GM21723 (cell line): Measurements from ENCODE around the gene ANKRD49.

Source experiments
- ATAC-seq: cut with Tn5 transposase; IDR thresholded peaks from one replicate; pipeline ENCODE4 v1.9.1; 2021; ENCODE audit warnings: mild to moderate bottlenecking, moderate library complexity; ENCODE audit not compliant: unreplicated experiment

The ANKRD49 gene, protein sequence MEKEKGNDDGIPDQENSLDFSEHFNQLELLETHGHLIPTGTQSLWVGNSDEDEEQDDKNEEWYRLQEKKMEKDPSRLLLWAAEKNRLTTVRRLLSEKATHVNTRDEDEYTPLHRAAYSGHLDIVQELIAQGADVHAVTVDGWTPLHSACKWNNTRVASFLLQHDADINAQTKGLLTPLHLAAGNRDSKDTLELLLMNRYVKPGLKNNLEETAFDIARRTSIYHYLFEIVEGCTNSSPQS

DNA sequence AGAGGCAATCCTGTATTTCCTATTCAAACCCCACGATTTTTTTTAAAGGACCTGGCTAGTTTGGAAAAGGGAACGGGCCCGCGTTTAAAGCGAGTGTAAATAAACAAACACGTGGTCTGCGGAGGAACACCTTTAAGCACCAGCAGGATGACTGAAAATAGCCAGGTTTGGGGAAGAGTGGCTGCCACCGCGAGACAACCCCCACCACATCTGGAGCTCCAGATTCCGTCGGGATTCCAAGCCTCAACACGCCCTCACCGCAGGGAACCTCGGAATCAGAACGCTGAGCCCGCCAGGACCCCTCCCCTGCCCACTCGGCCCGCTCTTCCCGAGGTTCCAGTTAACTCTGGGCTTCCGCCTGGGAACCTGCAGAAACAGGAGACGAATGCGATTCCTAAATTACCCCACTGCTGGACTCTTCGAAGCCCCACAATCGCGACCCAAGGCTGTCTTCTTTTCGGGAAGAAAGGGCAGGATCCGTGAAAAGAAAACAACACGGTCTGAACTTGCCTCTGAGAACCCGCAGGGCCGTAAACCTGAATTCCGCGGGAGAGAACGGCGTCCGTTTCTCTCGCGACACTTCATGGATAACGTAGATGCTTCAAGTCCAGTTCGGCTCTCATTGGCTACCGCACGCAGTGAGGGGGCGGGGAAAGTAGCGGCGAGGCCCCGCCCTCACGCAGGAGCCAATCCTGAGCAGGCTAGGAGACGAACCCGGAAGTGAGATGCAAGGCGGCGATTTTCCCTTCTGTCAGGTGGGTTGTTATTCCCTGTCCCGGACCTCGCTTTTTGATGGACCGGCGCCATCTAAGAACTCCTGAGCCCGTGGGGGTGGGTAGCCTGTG, at the start of gene ANKRD49, which contains the start of gene MRE11:
Gene ANKRD49 (plus strand): TSS at position 704 of the 845 bp plus-strand sequence. CDS start 2,710 bp downstream, outside the sequence.
Gene MRE11 (minus strand): TSS at position 564 of the 845 bp plus-strand sequence. CDS start 1,043 bp downstream, outside the sequence.
- ATAC-seq, result peak; percentile 100

DNA sequence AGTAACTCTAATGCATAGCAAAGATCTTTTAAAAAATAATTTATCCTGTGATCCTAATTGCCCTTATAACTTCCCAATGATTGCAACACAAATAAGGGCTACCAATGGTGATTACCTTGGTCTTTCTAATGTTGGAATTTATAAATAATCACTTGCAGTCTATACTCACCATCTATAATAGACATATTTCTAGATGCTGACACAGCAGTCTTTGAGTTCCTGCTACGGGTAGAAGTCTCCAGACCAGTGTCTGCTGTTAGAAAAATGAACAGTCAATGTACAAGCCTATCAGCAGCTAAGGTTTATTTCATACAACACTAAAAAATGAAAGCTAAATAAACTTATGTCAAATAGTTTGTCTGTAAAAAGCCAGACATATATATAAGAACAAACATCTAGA, 48.1 kb upstream of the ANKRD49 start:
- no peak for ATAC-seq

DNA sequence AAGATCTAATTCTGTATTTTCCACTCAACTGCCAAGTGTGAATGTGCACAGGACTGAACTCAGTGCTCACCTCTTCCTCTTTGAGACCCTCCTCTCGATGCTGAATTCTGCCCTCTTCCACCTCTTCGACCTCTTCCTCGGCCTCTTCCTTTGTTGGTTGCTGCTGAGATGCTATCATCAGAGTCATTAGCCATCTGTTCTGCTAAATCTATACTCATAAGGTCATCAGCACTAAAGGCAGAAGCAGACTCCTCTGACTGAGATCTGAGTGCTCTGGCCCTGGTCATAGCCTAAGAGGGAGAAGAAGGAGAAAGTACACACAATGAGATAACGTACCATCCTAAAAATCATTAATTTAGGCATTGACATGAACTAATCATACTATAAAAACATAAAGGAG, 46.6 kb upstream of the ANKRD49 start:
- no peak for ATAC-seq

DNA sequence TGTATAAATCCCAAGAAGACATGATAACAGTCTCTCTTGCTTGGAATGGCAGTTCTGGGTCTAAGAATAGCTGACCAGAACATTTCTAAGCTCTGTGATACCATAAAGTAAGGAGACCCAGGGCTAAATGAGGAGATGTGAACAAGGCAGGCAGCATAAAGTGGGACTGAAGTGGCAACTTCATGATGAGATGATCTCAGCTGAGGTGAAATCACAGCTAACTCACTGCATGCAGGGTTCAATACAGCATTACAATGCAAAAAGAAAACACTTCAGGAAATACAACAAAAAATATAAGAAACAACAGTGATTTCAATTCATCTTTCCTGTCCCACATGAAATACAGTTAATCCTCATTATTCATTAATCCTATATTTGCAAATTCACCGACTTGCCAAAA, 44.8 kb upstream of the ANKRD49 start:
- ATAC-seq, result no peak

DNA sequence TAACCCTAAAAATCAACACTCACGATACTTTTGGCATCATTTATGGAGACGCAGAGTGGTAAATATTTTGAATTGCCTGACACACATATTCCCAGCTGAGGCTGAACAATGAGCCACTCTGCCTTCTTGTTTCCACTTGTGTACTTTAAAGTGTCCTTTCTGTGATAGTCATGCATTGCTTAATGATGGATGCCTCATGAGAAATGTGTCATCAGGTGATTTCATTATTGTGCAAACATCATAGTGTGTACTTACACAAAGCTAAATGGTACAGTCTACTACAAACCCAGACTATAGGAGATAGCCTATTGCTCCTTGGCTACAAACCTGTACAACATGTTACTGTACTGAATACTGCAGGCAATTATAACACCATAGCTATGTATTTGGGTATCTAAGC, 44.3 kb upstream of the ANKRD49 start:
- ATAC-seq, result no peak

DNA sequence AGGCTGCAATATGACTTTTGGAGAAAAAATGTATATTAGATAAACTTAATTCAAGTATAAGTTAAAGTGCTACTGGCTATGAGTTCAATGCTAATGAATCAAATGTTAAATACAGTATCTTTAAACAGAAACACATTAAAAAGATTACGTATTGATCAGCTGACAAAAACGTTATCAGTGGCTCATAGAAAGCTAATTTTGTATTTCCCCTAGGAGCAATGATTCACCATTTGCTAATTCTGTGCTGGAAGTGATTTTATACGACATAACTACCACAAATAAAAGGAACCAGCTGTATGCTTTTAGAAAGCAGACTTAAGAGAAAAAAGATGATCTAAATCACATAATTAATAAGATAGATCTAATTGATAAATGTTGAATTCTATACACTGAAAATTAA, 43.7 kb upstream of the ANKRD49 start:
- ATAC-seq, result no peak

DNA sequence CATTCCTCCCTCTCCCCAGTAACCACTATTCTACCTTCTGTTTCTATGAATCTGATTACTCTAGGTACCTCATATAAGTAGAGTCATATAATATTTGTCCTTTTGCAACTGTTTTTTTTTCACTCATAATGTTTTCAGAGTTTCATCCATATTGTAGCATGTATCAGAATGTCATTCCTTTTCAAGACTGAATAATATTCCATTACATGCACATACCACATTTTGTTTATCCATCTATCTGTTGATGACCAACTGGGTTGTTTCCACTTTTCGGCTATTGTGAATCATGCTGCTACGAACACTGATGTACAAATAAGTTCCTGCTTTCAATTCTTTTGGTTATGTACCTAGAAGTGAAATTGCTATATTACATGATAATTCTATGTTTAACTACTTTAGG, 40.8 kb upstream of the ANKRD49 start:
- ATAC-seq, result no peak

DNA sequence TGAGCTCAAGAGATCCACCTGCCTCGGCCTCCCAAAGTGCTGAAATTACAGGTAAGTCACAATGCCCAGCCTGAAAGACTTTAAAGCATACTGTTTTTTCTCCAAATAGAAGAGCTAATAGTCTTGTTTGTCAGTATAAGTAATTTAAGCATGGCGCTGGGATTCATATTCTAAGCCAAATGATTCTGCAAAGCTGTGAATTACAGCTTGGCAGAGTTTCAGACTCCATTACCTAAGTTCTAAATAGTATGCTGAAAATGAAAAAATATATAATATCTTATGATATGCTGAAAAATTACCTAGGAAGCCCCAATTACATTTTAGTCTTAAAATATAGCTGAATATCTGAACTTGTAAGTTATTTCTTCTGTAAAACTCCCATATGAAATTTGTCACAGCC, 39.5 kb upstream of the ANKRD49 start:
- no peak for ATAC-seq

DNA sequence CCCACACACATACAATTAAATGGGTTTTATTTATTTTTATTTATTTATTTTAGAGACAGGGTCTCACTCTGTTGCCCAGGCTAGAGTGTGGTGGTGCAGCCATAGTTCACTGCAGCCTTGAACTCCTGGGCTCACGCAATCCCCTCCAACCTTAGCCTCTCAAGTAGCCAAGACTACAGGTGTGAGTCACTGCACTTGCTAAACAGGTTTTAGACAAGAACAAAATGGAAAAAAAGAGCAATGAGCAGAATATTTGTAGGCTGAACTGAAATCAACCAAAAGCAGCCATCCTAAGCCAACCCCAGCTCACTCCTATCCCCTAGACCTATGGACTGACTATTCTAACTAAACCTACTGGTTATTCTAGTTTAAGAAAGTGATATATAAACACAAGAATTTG, 37.9 kb upstream of the ANKRD49 start:
- ATAC-seq, result no peak

DNA sequence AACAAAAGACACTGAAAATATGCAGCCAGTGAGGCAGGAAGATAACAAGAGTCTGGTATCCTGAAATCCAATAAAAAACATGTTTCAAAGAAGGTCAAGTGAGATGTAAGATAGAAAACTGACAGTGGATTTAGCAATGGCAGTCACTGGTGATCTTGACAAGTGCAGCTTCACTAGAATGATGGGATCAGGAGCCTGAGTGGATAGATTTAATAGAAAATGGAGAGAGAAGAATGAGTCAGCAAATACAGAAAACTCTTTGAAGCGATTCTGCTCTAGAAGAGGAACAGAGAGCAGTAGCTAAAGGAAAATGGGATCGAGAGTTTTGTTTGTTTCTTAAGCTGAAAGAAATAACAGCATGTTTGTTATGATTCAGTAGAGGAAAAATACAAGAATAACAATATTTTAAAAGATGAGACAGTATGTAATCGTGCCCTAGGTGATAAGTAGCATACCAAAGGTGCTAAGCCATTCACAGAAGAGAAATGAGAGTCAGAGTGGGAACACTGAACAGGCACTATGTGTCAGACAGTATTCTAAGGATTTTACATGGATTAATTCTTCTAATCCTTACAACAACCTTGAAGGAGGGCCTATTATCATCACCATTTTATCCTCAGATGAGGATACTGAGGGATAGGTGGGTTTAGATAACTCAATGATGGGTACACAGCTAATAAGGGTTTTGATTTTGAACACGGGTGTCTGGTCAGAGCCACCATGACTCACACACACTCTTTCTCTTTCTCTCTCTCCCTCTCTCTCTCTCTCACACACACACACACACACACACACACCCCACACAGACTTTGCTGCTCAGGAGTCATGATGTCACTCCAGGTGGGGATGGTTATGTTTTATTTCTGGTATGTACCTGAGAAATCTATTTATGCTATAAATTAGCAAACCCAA, 36.4 kb upstream of the ANKRD49 start:
- ATAC-seq, result peak; percentile 55

DNA sequence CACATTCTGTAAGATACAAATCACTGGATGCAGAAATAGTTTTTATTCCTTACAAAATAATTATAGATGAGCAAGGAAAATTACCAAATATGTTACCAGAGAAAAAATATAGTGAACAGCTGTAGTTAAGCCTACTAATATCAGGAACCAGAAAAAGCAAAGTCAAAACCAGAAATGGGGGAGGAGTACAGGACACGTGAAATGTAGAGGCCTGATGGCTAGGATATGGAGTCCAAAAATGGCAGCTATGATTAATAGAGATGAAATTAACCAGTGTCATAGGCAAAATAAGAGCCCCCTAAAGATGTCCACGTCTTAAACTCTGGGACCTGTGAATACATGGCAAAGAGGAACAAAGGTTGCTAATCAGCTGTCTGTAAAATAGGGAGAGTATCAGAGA, 34.2 kb upstream of the ANKRD49 start:
- ATAC-seq, result no peak

DNA sequence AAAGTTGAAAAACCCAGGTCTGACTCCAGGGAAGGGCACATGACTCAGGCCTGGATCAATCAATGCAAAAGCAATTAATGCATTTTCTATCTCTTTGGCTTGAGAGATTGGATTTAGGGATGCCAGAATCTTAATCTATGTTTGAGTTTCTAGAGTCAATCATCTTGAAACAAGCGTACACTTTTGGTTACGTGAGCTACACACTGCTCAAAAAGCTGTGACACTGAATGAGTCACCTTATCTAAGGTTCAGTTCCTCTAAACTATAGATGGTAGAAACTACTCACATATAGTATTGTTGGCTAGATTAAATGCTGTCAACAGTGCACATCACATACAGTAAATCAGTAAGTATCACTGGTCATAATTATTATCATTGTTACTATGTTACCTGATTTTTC, 24.4 kb upstream of the ANKRD49 start:
- peak; percentile 84 for ATAC-seq

DNA sequence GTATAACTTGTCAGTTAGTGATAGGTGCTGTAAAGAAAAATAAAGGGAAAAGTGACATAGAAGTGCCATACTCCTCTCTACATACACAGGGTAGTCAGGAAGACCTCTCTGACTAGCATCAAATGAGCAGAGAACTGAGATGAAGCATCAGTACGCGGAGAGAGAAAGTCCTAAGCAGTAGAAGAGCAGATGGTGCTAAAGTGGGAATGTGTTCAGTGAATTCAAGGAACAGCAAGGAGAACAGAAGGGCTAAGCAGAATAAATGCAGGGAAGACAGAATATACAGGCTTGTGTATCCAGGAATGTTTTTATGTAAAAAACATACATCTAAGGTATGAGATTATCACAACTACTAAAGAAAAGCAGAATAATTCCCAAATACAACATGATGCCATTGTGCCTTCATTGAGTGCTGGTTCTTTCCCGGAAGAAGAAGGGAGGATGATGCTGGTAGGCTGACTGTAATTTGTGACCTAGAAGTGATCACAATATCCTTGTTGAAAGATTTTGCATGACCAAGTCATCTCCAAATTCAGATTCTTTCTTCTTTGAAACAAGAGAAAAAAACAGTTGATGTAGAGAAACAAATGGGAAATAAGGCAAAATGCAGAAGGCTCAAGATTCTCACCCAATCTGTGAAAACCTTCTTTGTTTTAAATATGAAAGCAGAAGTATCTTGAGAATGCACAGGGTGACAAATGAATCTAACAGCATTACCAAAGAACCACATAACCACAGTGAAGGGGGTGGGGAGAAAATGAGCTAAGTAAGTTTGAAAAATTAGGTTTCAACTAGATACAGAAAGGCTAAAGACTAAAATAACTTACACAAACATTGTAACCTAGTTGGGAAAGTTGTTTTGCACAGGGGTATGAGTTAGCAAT, 20.6 kb upstream of the ANKRD49 start:
- peak; percentile 85 for ATAC-seq

DNA sequence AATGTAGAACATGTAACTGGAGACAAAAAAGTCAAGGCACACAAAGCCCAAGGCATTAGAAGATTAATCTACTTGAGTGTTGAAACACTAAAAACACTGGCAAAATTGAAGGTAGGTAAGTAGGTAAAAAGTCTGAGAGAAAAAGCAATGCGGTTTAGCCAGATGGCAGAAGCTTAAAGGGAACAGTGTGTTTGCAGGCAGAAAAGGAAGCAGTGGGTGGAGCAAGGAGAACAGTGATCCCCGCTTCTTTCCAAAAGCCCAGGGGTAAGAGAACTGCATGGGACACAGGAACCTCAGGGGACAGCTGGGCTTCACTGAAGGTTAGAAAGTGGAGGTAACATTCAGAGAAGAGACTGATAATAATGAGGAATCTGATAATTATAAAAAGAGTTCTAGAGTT, 16.2 kb upstream of the ANKRD49 start:
- no peak for ATAC-seq

DNA sequence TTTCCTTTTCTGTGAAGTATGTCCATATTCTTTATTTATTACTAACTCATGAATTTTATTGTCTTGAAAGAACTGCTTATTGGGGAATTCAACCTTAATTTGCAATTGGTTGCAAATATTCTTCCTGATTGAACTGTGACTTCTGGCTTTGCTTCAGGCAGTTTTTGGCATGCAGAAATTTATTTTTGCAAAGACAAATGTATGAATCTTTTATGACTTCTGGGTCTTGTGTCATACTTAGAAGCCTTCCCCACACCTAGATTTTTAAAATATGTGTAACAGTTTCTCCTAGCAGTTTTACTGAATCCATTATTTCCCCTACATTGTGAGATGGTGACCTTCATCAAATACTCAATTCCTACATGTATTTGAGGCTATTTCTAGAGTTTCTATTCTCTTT, 12.4 kb upstream of the ANKRD49 start:
- no peak for ATAC-seq

DNA sequence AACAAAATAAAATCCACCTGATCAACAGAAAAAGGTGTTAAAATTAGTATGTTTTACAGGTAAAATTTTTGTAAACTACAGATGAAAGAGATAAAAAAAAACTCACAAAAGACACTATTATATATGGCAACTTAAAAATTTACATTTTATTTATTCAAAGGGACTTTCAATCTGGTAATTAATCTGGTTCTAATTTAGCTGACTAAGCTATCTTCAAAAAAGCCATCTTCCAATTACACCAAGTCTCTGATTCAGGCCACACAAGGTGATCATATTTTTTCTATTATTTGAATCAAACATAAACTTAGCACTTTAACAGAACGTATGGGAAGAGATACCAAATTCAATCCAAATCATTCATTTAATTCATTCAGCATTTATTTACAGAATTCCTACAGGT, 7.7 kb upstream of the ANKRD49 start:
- no peak for ATAC-seq

DNA sequence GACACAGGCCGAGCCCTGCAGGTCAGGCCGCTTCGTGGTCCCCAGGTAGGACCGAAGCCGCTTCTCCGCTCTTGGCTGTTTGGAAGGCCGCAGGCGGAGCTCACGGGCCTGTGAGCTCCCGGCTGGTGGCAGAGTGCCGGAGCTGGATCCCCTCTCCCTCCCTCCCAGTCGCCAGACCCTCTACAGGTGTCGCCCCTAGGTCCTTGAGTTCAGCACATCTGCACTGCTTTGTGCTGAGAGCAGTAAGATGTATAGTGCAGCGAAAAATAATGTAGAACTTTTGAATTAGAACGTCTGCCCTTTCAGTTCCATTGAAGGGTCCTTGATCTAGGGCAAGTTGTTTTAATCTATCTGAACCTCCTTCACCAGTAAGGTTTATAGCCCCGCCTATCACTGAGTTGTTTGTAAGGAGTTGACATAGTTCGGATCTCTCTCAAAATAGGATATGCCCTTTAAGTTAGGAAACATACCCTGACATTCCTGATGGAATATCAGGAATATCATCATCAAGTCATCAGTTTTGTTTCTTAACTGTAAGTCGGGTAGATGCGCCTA, 419 bp downstream of the ANKRD49 start:
- ATAC-seq, result peak; percentile 70

DNA sequence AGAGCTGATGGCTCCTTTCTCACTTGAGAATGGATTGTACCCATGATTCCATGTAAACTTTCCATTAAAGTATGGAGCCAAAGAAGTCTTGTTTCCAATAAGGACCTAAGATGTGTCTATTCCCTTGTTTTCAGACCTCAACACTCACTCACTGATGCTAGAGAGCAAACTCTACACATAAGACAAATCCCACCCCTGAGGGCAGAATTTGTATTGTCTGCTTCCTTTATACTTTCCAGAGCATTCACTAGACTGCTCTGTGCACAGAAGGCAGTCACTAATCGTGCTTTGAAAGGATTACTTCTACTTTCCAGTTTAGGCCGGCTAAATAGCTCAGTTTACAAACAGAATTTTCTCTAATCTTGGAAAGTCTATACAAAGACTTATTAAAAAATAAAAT, 6.4 kb downstream of the ANKRD49 start:
- no peak for ATAC-seq

DNA sequence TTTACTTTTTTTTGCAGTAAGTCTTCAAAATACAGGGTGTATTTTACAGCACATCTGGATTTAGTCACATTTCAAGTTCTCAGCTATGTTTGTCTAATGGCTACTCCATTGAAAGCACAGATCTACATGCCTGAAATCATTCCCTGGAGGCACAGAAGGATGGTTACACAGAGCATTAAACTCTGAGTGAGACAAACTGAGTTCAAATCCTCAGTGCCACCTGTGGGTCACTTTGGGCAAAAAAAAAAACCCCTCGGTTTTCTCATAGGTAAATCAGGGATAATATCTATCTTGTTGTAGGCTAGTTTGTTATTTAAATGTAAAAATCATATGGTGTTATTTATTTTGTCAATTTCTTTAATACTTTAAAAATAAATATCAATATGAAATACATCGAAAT, 7.7 kb downstream of the ANKRD49 start:
- no peak for ATAC-seq

DNA sequence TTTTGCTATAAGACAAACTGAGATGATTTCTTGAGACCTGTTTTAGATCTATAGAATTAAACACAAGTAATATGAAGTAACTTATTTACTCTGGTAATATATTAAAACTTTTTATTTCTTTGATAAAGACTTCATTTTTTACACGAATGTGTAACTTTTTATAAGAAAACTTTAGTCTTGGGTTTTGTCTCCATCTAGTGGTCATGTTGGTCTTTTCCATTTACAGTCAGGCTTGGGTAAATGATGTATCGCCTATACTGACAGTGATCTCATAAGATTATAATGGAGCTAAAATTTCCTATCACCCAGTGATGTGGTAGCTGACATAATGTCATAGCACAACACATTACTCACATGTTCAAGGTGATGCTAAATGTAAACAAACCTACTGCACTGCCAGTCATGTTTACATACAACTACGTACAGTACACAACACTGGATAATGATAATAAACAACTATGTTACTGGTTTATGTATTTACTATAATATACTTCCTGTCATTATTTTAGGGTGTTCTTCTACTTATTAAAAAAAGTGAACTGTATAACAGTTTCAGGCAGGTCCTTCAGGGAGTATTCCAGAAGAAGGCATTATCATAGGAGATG, 11.0 kb downstream of the ANKRD49 start:
- ATAC-seq, result peak; percentile 55
